ENCODE data around the gene GPR42. TPM values are rescaled to one million over a fixed set of nuclear protein-coding genes. Genes with fewer than 3 reads are reported as not detected.

The GPR42 gene
- total and polyA plus RNA-seq, 4 donors = 0.21 to 1.5 TPM; not detected in 2

DNA sequence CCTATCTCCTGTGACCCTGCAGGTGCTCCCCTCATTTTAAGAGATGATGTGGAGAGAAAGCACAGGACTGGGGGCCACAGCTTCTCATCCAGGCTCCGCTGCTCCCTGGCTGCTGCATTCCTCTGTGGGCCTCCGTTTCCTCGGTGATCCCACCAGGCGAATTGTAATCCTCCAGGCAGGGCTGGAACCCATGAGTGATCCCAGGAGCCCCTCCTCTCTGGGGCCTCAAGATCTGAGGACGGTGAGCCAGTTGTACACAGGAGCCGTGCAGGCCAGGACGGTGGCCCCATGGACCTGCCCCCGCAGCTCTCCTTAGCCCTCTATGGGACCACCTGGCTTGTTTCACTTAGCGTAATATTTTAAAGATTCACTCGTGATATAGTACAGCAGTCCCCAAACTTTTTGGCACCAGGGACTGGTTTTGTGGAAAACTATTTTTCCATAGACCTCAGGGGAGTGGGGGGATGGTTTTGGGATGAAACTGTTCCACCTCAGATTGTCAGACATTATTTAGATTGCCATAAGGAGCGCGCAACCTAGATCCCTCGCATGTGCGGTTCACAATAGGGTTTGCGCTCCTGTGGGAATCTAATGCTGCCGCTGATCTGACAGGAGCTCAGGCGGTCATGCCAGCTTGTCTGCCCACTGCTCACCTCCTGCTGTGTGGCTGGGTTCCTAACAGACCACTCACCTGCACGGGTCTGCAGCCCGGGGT, 7.0 kb upstream of the GPR42 start:
- Histone ChIP-seq H3K4me3 (no peak overlapping the region), H3K9ac (ENCODE audit: insufficient read depth in 1 of 2, low read length in 2 of 2) (no peak overlapping the region), H3K36me3 (ENCODE audit: control insufficient read depth in 4 of 4, insufficient read depth in 4 of 4, low read length in 4 of 4) (no peaks in the 10 kb centered on the region), H3K9me3 (ENCODE audit: control insufficient read depth in 4 of 4, insufficient read depth in 3 of 4, low read length in 3 of 4) (no peaks in the 10 kb centered on the region), H3K27ac (ENCODE audit: low read depth in 1 of 2, low read length in 1 of 2) (no peak overlapping the region), H3K4me1 (ENCODE audit: control insufficient read depth in 5 of 5, insufficient read depth in 5 of 5, low read length in 5 of 5) (no peaks in the 10 kb centered on the region), H3K27me3 (ENCODE audit: control insufficient read depth in 3 of 3, insufficient read depth in 3 of 3, low read length in 2 of 3) (peaks cover 0 to 4% (median 0%) of the 10 kb centered on the region in 3 donors)
- TF ChIP-seq, protein P1, sequence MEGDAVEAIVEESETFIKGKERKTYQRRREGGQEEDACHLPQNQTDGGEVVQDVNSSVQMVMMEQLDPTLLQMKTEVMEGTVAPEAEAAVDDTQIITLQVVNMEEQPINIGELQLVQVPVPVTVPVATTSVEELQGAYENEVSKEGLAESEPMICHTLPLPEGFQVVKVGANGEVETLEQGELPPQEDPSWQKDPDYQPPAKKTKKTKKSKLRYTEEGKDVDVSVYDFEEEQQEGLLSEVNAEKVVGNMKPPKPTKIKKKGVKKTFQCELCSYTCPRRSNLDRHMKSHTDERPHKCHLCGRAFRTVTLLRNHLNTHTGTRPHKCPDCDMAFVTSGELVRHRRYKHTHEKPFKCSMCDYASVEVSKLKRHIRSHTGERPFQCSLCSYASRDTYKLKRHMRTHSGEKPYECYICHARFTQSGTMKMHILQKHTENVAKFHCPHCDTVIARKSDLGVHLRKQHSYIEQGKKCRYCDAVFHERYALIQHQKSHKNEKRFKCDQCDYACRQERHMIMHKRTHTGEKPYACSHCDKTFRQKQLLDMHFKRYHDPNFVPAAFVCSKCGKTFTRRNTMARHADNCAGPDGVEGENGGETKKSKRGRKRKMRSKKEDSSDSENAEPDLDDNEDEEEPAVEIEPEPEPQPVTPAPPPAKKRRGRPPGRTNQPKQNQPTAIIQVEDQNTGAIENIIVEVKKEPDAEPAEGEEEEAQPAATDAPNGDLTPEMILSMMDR (IDR thresholded peaks at IDR 0.05; ENCODE audit: control extremely low read depth, extremely low read depth) = no peak
- no peak for DNase-seq
- ATAC-seq (ENCODE audit: insufficient read depth, low FRiP score) = no peak
- WGBS, 2 donors = 95% methylated on average over 19 of the region's 19 CpGs; no CpG with 5 or more reads in 1 of the 2 donors

- 88% methylated on average over 4 of the region's 4 CpGs; no CpG with 5 or more reads in 1 of the 2 donors for WGBS, 2 donors
- H3K27ac ChIP-seq (ENCODE audit: low read depth in 1 of 2, low read length in 1 of 2) = no peak overlapping the region
- peaks cover 0 to 3% (median 0%) of the 10 kb centered on the region in 4 donors for H3K9me3 ChIP-seq (ENCODE audit: control insufficient read depth in 4 of 4, insufficient read depth in 3 of 4, low read length in 3 of 4)
- H3K4me1 ChIP-seq (ENCODE audit: control insufficient read depth in 5 of 5, insufficient read depth in 5 of 5, low read length in 5 of 5) = no peaks in the 10 kb centered on the region
- TF ChIP-seq, protein P1 (IDR thresholded peaks at IDR 0.05; ENCODE audit: control extremely low read depth, extremely low read depth) = no peak
- DNase-seq = no peak
- H3K9ac ChIP-seq (ENCODE audit: insufficient read depth in 1 of 2, low read length in 2 of 2) = no peak overlapping the region
- no peaks in the 10 kb centered on the region for H3K36me3 ChIP-seq (ENCODE audit: control insufficient read depth in 4 of 4, insufficient read depth in 4 of 4, low read length in 4 of 4)
- no peak overlapping the region for H3K4me3 ChIP-seq
- ATAC-seq (ENCODE audit: insufficient read depth, low FRiP score) = no peak
- peaks cover 0 to 4% (median 0%) of the 10 kb centered on the region in 3 donors for H3K27me3 ChIP-seq (ENCODE audit: control insufficient read depth in 3 of 3, insufficient read depth in 3 of 3, low read length in 2 of 3)
Observed at GRCh38 chr19:35365303-35365702, 5.6 kb upstream of the GPR42 start.

DNA sequence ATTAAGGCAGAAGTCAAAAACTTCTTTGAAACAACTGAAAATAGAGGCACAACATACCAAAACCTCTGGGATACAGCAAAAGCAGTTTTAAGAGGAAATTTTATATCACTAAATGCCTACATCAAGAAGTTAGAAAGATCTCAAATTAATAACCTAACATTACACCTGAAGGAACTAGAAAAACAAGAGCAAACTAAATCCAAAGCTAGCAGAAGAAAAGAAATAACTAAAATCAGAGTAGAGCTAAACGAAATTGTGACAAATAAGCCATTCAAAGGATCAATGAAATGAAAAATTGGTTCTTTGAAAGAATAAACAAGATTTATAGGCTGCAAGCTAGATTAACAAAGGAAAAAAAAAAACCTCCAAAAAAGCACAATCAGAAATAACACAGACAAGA, 2.5 kb upstream of the GPR42 start:
- H3K36me3 ChIP-seq (ENCODE audit: control insufficient read depth in 4 of 4, insufficient read depth in 4 of 4, low read length in 4 of 4) = no peaks in the 10 kb centered on the region
- ATAC-seq (ENCODE audit: insufficient read depth, low FRiP score) (no peak), DNase-seq (no peak)
- peaks cover 0 to 3% (median 0%) of the 10 kb centered on the region in 4 donors for H3K9me3 ChIP-seq (ENCODE audit: control insufficient read depth in 4 of 4, insufficient read depth in 3 of 4, low read length in 3 of 4)
- peaks cover 0 to 4% (median 0%) of the 10 kb centered on the region in 3 donors for H3K27me3 ChIP-seq (ENCODE audit: control insufficient read depth in 3 of 3, insufficient read depth in 3 of 3, low read length in 2 of 3)
- H3K4me3 ChIP-seq = no peak overlapping the region
- H3K9ac ChIP-seq (ENCODE audit: insufficient read depth in 1 of 2, low read length in 2 of 2) = no peak overlapping the region
- H3K27ac ChIP-seq (ENCODE audit: low read depth in 1 of 2, low read length in 1 of 2) = no peak overlapping the region
- WGBS, 2 donors = 84% methylated on average over 1 of the region's 1 CpG; no CpG with 5 or more reads in 1 of the 2 donors
- TF ChIP-seq, protein P1 (IDR thresholded peaks at IDR 0.05; ENCODE audit: control extremely low read depth, extremely low read depth) = no peak
- no peaks in the 10 kb centered on the region for H3K4me1 ChIP-seq (ENCODE audit: control insufficient read depth in 5 of 5, insufficient read depth in 5 of 5, low read length in 5 of 5)

All from lung (tissue), 12 donors.